ENCODE results near the gene DSC2. TPM values are rescaled to one million over a fixed set of nuclear protein-coding genes. Genes with fewer than 3 reads are reported as not detected.
A peak's percentile ranks its signal among the peaks of the same experiment; 100 is the strongest.

The DSC2 gene
- total and polyA plus RNA-seq, 2 donors (not counting 1 experiment from before 2014, with no cell fraction given), result under 0.01 TPM; not detected in 1

GRCh38 chr18:31102941-31103340 is 720 bp upstream of the DSC2 start:
- Histone ChIP-seq H3K9me3 (ENCODE audit: control insufficient read depth, insufficient read depth, low read depth, low read length) (no peaks in the 10 kb centered on the region), H4K20me1 (ENCODE audit: control insufficient read depth, extremely low read depth, insufficient read depth, low read length) (no peaks in the 10 kb centered on the region), H3K79me2 (ENCODE audit: control insufficient read depth, insufficient read depth, low read length) (no peaks in the 10 kb centered on the region), H3K4me2 (ENCODE audit: extremely low read depth, insufficient read depth, low read length) (no peak overlapping the region), H3K9ac (ENCODE audit: insufficient read depth, low read length) (no peak overlapping the region), H3K4me1 (ENCODE audit: control insufficient read depth, extremely low read depth, insufficient read depth, low read length) (no peaks in the 10 kb centered on the region), H2AFZ (ENCODE audit: low read length) (no peak overlapping the region), H3K27me3 (ENCODE audit: control insufficient read depth, insufficient read depth, low read length) (no peaks in the 10 kb centered on the region), H3K4me3 (replicated peaks in 1 of 4; ENCODE audit: control extremely low read depth in 1 of 4, insufficient read depth in 1 of 4, low read depth in 3 of 4, low read length in 4 of 4) (no peak overlapping the region), H3K27ac (ENCODE audit: insufficient read depth, low read length) (no peak overlapping the region), H3K36me3 (ENCODE audit: control insufficient read depth, insufficient read depth, low read length) (no peaks in the 10 kb centered on the region)
- TF ChIP-seq CTCF (conservative IDR thresholded peaks at IDR 0.05 in 1 of 2, IDR thresholded peaks at IDR 0.05 in 1 of 2; ENCODE audit: low read depth in 1 of 2, low read length in 2 of 2) (no peak), EZH2 (IDR thresholded peaks at IDR 0.05; ENCODE audit: low read length, missing control alignments) (no peak)
- DNase-seq (ENCODE audit: low read depth in 2 of 2), result no peak

- Histone ChIP-seq H3K36me3 (ENCODE audit: control insufficient read depth, insufficient read depth, low read length) (no peaks in the 10 kb centered on the region), H3K27me3 (ENCODE audit: control insufficient read depth, insufficient read depth, low read length) (no peaks in the 10 kb centered on the region), H2AFZ (ENCODE audit: low read length) (no peak overlapping the region), H4K20me1 (ENCODE audit: control insufficient read depth, extremely low read depth, insufficient read depth, low read length) (no peaks in the 10 kb centered on the region), H3K4me3 (replicated peaks in 1 of 4; ENCODE audit: control extremely low read depth in 1 of 4, insufficient read depth in 1 of 4, low read depth in 3 of 4, low read length in 4 of 4) (peak overlapping the region in 1 of 4 experiments; percentile 21), H3K9me3 (ENCODE audit: control insufficient read depth, insufficient read depth, low read depth, low read length) (no peaks in the 10 kb centered on the region), H3K9ac (ENCODE audit: insufficient read depth, low read length) (no peak overlapping the region), H3K27ac (ENCODE audit: insufficient read depth, low read length) (no peak overlapping the region), H3K4me2 (ENCODE audit: extremely low read depth, insufficient read depth, low read length) (no peak overlapping the region), H3K79me2 (ENCODE audit: control insufficient read depth, insufficient read depth, low read length) (no peaks in the 10 kb centered on the region), H3K4me1 (ENCODE audit: control insufficient read depth, extremely low read depth, insufficient read depth, low read length) (no peaks in the 10 kb centered on the region)
- TF ChIP-seq CTCF (conservative IDR thresholded peaks at IDR 0.05 in 1 of 2, IDR thresholded peaks at IDR 0.05 in 1 of 2; ENCODE audit: low read depth in 1 of 2, low read length in 2 of 2), result no peak
- TF ChIP-seq EZH2 (IDR thresholded peaks at IDR 0.05; ENCODE audit: low read length, missing control alignments), result no peak
- DNase-seq (ENCODE audit: low read depth in 2 of 2), result peak; percentile 3 to 23
These were observed 817 bp downstream of the DSC2 start for GRCh38 chr18:31101183-31102024.

GRCh38 chr18:31100436-31101182 is 1.6 kb downstream of the DSC2 start:
- Histone ChIP-seq H4K20me1 (ENCODE audit: control insufficient read depth, extremely low read depth, insufficient read depth, low read length) (no peaks in the 10 kb centered on the region), H3K4me3 (replicated peaks in 1 of 4; ENCODE audit: control extremely low read depth in 1 of 4, insufficient read depth in 1 of 4, low read depth in 3 of 4, low read length in 4 of 4) (no peak overlapping the region), H3K9ac (ENCODE audit: insufficient read depth, low read length) (no peak overlapping the region), H3K4me2 (ENCODE audit: extremely low read depth, insufficient read depth, low read length) (no peak overlapping the region), H3K36me3 (ENCODE audit: control insufficient read depth, insufficient read depth, low read length) (no peaks in the 10 kb centered on the region), H3K9me3 (ENCODE audit: control insufficient read depth, insufficient read depth, low read depth, low read length) (no peaks in the 10 kb centered on the region), H3K27ac (ENCODE audit: insufficient read depth, low read length) (no peak overlapping the region), H3K79me2 (ENCODE audit: control insufficient read depth, insufficient read depth, low read length) (no peaks in the 10 kb centered on the region), H2AFZ (ENCODE audit: low read length) (no peak overlapping the region), H3K27me3 (ENCODE audit: control insufficient read depth, insufficient read depth, low read length) (no peaks in the 10 kb centered on the region), H3K4me1 (ENCODE audit: control insufficient read depth, extremely low read depth, insufficient read depth, low read length) (no peaks in the 10 kb centered on the region)
- no peak for DNase-seq (ENCODE audit: low read depth in 2 of 2)
- TF ChIP-seq EZH2 (IDR thresholded peaks at IDR 0.05; ENCODE audit: low read length, missing control alignments) (no peak), CTCF (conservative IDR thresholded peaks at IDR 0.05 in 1 of 2, IDR thresholded peaks at IDR 0.05 in 1 of 2; ENCODE audit: low read depth in 1 of 2, low read length in 2 of 2) (no peak)
